Hematopoietic multipotent progenitor cell treated with erythropoietin and hydrocortisone succinate and interleukin-3 and kit ligand, for 4 days (in vitro differentiated cells): ENCODE data around the gene CNTNAP5.

Experiments
- DNase-seq: peaks from one replicate; pipeline ENCODE4 v3.0.0-alpha.2; 2015

CNTNAP5 gene

DNA sequence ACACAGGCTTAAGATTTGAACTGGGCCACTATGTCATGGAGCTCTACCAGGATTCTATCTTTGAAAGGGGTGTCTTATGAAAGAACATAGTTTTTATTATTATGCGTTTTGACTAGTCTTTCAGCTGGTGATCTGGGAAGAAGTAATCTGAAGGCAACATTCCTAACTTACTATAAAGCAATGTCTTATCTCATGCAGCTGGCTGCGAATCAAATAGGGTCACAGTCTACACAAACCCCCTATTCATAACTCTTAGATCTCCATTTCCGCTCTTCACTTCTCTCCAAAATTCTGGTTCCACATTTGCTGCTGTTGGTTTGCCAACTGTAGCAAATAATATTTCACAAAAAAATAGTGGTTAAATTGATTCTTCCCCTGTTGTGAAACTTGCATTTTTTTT is 813.3 kb downstream of the CNTNAP5 start:
- no peak for DNase-seq

DNA sequence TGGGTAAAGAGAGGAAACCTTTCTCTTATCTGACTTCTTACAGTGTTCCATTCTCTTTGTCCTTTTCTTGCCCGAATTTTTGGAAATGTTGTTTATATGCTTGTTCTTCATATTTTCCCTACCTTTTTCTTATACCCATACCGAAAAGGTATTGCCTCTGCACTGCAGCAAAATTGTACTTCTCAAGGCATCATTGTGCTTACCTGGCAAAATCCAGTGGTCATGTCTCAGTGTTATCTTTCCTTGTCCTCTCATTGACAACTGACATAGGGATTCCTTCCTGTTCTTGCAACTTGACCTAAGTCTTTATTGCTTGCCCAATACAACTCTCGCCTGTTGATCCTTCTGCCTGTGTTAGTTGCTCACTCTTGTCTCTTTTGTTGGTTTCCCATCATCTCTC is 842.2 kb downstream of the CNTNAP5 start:
- no peak for DNase-seq

DNA sequence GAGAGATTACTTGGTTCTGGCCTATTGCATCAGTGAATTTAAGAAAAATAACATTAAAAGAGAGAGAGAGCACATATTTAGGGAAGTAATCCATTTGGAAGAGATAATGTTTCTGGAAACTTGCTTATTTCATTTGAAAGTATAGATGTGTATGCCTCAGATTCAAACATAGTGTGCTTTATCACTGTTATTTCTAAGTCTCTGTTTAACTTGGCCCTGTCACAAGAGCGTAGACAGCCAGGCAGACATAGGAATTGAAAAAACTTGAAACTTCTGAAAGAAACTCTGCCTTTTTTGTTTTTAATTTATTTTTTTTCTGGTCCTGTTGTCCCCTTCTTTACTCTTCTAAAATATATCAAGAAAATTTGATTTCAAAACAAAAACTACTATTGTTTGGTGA is 849.1 kb downstream of the CNTNAP5 start:
- no peak for DNase-seq

DNA sequence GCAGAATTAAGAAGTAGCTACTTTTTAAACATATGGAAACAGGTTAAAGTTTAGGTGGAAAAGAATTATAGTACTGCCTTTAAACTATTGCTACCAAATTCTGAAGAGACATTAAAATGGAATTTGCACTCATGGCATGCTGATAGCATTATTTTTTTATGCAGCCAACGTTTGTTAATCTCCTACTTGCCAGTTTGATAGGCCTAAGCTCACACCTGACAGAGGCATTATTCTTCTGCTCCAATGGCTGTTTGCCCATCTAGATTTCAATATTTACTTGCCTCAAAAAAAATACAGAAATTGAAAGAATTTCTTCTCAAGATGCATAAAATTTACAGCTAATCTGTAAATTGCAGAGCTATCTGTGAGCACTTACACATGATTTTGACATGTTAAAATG is 849.6 kb downstream of the CNTNAP5 start:
- DNase-seq = no peak

DNA sequence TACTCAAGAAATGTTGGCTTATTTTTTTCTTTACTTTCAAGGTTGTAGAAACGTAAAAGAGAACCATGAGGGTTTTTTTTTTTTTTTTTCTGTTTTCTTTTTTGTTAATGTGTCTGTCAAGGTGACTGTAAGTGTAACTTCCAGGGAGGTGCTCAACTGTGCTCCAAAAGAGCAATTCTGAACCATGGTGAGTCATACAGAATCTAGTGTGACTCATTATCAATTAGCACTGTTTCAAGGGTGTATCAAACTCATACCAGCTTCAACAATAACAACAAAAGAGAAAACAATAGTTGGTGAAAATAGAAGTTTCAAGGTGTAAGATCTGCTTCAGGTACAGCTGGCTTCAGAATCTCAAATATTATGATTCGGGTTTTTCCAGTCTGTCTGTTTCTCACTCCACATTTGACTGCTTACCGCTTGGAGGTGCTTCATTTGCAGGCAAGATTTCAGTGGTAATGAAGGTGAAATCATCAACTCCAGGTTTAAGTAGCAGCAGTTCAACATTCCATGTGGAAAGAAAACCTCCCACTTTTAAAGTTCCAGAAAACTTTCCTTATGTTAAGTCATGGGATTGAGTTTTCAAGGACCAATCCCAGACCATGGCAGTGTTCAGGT is 850.6 kb downstream of the CNTNAP5 start:
- no peak for DNase-seq

DNA sequence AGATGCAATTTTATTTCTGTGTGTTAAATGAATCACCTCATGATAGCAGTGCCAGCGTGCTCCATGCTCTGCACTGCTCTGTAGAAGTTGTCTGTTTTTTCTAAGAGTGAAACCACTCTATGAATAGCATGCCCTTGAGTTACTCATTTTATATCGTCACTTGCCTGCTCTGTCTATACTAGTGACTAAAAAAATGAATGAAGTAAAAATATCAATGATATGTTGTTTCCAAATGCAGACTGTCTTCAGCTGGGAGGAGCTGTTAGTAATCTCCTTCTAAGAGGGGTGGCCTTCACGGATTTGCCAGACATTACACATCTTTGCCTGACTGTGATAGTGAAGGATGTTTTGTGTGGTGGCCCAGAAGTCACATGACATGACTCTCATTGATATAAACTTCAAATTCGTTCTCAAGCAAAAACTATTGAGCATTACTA is 852.1 kb downstream of the CNTNAP5 start:
- no peak for DNase-seq

DNA sequence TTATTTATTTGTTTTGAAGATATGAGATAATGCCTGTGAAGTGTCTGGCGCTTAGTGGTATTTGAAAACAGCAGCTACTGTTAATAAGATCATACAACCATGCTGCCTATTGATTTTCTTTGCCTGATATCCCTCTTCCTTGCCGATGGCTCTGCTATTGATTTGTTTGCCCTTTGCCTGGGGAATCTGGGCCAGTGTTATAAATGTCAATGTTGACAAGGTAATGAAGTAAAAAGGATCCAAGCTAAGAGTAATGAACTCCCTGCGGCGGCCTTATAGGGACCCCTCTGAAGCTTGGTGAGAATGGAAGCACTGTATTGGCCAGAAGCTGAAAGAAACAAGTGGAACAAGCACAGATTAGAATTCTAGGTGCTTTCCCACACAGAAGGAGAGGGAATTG is 854.6 kb downstream of the CNTNAP5 start:
- DNase-seq = no peak

DNA sequence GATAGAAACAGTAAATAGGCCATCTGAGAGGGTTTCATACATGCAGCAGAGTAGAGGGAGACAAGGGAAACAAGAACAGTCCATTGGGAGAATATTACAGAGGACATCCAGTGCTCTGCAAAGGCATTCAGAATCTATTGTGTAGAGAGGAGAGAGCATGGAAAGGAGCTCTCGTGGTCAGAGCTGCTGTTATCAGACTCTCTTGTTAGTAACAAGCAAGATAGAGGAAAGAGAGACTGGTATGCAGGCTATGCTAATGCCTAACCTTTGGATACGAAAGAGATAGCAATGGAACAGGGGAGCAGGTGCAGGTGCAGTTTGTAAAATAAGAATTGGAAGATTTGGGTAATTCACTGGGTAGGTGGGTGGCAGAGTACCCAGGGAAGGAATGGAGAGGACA is 855.9 kb downstream of the CNTNAP5 start:
- DNase-seq = no peak

DNA sequence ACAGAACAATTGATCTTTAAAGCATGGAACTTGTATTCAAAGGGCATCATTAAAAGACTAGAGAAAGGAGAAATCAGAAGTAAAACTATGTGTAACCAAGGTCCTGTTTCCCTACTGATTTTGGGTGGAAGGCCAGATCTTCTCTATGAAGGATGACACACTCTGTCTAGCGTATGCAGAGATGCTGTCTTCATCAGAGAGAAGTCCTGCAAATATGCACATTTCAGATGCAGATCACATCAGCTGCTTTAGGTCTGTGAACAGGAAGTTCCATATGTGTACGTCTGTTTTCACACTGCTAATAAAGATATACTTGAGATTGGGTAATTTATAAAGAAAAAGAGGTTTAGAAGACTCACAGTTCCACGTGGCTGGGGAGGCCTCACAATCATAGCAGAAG is 857.3 kb downstream of the CNTNAP5 start:
- no peak for DNase-seq

DNA sequence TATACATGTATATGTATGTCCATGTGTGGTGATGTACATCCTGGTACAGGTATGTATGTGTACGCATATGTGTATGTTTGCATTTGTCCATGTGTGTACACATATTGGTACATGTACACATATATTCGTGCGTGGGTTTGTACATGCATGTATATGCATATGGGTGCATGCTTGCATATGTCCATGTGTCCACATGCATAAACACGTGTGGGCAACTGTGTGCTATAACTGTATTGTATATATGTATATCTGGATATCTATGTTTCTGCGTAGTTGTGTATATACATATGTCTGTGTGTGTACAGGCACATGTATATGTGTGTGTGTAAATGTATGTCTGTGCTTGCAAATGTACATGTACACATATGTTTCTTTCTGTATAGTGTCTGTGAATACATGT is 858.5 kb downstream of the CNTNAP5 start:
- DNase-seq = no peak

DNA sequence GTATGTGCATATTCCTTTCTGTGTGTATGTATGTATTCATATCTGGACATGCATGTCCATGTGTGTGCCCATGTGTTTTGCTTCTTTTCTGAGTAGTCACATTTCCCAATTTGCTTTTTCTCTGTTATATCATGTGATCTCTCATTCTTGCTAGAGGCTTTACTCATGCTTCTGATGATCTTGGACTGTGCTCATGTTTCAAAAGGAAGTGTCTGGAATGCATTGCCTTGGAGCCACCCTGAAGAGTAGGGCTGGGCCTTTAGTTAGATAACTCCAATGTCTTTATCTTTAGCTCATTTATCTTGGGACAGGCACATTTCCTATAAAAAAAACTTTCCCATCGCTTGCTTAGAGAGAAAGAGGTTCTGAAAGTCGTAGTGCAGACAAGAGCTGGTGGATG is 859.2 kb downstream of the CNTNAP5 start:
- DNase-seq = no peak

DNA sequence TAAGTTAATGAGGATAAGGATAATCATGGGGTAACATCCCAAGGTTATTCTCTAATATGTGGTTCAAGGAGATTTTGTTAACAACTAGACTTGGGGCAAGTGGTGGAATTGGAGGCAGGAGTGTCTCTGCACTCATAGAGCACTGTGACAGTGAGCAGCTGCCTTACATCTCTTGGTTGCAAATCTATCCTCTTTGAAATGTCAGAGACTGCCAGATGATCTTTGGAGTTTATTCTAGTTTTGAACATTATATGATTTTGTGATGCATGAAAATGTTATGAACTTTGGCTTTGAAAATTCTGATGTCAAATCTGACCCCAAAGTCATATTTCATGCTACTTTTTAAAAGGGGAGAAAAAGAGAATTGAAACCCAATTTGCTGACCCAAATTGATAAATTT is 861.1 kb downstream of the CNTNAP5 start:
- DNase-seq = no peak

DNA sequence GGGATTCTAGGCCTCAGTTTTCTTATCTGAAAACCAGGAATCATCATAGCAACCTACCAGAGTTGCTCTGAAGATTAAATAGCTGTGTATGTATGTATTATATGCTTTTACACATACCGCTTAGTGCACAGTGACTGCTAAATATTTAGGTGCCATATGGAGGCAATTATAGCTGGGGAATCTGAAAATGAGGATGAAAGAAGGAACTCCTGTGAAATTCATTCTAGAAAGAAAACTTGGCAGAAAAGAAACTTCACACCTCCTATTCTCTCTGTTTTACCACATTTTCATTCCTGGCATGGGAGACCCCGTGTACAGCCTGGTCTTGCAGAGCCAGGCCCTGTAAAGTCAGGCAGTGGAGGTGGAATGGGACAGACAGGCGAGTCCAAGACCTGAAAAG is 862.4 kb downstream of the CNTNAP5 start:
- DNase-seq = no peak

DNA sequence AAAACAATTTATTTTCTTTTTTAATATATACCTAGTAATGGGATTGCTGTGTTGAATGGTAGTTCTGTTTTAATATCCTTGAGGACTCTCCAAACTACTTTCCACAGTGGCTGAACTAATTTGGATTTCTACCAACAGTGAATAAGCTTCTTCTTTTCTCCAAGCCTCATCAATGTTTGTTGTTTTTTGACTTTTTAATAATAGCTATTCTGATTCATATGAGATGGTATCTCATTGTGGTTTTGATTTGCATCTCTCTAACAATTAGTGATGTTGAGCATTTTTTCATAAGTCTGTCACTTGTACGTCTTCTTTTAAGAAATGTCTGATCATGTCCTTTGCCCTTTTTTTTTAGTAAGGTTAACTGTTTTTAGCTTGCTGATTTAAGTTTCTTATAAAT is 863.3 kb downstream of the CNTNAP5 start:
- no peak for DNase-seq

DNA sequence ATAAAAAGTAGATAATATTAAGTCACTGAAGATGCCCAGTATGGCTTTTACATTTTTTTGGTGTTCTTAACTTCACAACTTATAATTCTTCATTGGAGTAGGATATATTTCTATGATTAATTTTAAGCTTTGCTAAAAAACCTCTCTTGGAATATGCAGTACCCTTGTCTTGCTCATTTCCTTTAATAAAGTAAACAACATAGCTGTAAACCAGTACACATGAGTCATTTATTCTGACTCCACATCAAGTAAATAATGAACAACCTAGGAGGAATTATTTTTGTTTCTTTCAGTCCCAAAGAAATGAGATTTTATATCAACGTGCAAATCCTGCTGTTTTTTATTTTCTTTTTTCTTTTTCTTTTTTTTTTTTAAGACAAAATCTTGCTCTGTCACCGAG is 869.1 kb downstream of the CNTNAP5 start:
- DNase-seq = no peak

DNA sequence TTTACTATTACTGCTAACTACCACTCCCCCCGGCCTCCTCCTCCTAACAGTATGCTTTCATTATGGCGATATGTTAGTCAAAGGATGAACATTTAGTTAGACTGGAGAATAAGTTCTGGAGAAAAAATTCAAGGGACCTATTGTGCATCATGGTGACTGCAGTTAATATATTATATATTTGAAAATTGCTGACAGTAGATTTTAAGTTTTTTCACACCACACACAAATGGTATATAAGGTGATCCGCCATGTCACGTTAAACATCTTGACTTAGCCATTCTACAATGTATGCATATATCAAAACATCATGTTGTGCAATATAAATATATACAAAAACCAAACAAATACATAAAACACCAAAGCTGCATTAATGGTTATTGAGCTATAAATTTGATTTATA is 873.7 kb downstream of the CNTNAP5 start:
- no peak for DNase-seq

DNA sequence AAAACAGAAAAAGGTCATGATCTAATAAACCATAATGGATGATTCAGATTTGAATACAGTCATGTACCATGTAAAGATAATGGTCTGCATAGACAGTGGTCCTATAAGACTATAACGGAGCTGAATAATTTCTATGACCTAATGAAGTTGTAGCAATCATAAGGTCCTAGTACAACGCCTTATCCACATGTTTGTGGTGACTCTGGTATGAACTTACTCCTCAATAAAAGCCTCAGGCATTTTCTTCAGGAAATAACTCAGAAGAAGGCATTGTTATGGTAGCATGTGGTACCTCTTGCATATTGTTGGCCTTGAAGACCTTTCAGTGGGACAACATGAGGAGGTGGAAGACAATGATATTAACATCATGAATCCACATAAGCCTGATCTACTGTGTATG is 883.3 kb downstream of the CNTNAP5 start:
- DNase-seq = no peak

DNA sequence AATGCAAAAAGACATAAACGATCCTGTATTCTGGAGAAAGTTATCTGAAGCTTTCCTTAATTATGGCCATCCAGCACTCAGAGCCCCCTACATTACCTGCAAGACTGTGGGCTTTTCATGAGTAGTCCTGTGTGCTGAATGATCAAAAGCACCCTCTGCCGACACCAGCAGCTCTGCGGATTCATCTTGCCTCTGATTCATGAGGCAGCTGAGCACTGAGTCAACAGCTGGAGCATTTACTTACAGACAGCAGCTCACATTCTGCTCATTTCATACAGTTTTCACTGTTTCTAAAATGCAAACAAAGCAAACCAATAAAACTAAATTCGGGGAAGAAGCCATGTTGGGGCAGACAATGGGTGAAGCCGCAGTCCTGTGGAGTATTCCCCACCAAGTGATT is 886.5 kb downstream of the CNTNAP5 start:
- DNase-seq = no peak

DNA sequence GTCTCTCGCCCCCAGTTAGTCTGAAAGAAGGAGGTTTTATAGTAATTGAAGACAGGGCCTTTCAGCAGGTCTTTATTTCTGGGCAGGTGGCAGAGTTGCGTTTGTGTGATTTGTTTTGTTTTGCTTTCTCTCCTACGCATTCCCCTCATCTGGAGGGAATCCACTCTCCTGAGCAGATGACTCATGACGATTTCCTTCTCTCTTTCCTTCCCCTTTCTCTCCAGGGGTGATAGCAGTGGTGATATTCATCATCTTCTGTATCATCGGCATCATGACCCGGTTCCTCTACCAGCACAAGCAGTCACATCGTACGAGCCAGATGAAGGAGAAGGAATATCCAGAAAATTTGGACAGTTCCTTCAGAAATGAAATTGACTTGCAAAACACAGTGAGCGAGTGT is 888.8 kb downstream of the CNTNAP5 start:
- DNase-seq = no peak

DNA sequence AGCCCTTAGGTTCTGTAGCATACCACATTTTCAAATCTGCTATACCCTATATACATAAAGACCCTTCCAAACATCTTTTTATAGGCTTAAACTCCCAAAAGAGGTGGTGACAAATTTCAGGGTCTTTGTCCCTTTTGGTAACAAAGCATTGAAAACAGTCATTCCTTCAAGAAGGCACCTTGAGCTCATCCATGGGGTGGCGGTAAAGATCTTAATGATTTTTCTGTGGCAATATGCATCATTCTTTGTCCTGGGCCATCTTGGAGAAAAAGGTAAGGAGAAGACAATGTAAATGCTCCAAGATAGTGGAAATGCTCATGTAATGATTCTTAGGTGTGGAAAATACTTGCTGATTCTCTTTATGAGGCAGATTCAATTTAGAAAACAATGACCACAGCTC is 890.5 kb downstream of the CNTNAP5 start:
- DNase-seq = no peak

DNA sequence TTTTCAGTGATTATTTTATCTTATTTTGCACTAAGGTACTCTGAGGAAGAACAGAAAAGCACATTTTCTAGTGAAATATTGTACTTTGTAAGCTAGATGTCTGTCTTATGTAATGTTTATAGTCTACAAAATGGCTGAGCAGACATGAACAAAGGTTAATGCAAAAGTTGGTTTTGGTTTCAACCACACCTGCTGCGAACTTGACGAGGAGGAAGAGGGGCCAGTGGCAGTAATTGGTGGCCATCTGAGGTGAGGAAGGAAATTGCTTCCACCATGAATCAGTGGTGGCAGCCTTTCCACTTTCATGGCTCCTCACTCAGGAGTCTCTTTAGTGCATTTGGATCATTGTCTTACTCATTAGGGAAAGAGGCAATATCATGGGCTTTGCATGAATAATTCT is 894.2 kb downstream of the CNTNAP5 start:
- no peak for DNase-seq

DNA sequence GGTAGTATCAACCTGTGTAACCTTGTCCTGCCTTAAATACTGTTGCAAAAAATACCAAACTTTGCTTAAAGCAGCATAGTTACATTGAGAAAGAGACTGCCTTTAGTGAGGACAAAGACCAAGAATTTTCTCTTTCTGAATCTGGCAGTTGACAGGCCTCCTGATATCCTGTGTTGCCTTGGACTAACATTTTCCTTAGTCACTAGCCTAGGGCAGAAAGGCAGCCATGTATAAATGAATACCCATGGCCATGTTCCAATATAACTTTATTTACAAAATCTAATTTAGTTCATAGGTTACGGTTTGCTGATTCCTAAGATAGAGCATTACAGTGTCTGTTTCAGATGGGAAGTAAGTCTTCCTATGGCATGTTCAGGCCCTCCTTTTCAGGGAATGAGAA is 895.4 kb downstream of the CNTNAP5 start:
- DNase-seq = no peak

DNA sequence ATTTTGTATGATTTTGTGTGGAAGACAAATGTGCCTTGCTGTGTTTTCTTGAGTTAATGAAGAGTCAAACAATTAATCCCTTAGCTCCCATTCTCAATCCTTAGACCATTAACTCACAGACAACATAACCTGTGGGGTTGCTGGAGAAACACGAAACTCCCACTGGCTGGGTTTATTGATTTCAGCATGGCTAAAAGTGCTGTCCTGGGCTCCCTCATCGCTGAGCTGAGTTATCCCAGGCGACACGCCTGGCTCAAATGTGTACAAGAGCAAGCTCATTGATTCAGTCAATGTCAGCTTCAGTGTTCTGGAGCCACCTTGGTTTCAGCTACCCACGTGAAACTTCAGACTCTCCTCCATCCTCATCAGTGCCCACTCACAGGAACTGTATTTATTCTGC is 896.1 kb downstream of the CNTNAP5 start:
- DNase-seq = no peak

DNA sequence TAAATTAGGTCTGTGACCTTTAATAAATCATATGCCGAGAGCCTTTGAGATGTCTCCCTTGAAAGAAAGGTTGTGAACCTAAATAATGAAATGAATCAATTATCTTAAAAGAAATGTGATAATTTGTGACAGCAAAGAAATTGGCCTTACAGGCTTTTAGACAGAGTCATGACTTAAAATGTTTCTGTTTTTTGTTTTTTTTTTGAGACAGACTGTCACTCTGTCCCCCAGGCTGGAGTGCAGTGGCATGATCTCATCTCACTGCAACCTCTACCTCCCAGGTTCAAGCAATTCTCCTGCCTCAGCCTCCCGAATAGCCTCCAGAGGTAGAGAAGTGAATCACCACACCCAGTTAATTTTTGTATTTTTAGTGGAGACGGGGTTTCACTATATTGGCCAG is 898.0 kb downstream of the CNTNAP5 start:
- no peak for DNase-seq

DNA sequence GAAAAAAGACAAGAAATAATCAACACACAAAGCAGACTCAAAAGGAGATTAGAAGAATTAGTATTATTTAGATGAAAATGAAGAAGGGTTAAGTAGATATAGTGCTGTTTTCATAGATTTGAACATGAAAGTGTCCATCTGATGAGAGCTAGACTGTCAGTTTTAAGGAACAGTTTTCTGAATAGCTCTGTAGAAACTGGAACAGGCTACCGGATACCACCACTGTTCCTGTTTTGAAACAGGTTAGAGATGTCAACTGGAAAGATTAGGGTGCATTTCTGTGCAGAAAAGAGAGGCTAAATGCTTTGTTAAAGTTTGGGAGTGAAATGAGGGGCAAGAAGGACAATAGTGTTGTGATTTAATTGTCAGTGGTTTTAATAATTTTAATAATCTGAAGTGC is 908.8 kb downstream of the CNTNAP5 start:
- DNase-seq = no peak

DNA sequence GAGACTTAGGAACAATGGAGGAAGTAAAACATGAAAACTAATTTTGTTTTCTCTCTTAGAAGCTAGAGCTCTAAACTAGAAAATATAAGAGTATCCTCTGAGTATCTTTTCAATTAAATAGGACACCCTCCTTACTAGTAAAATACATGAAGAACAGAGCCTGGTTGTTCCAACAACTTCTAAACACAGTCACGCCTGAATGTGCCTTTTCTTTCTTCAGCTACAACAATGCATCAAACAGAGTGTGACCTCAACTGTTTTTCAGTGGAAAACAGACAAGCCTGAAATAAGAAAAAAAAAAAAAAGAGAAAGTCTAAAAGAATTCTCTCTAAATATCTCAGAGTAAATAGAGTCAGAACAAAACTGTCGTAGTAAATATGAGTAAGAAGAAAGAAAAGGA is 928.8 kb downstream of the CNTNAP5 start:
- no peak for DNase-seq
